C4-2B (cell line): ENCODE measurements around the gene NFKBIL1.
"Not testable (repeated sequence)": the region's sequence is repeated elsewhere in the genome, so short reads cannot be mapped to it uniquely, and the experiment has no call there.

Source experiments
- H3K27ac ChIP-seq: fragments of 450-650 bp; 2 replicates; pipeline ENCODE4 v1.5.1; 2017
- ZFX ChIP-seq: fragments of 450-650 bp; IDR thresholded peaks from 2 replicates; pipeline ENCODE4 v1.6.1; 2017
- TF ChIP-seq, protein P1 (sequence below): fragments of 450-650 bp; conservative IDR thresholded peaks from 2 replicates; pipeline ENCODE4 v1.5.1; 2017; ENCODE audit warnings: mild to moderate bottlenecking

Gene NFKBIL1

DNA sequence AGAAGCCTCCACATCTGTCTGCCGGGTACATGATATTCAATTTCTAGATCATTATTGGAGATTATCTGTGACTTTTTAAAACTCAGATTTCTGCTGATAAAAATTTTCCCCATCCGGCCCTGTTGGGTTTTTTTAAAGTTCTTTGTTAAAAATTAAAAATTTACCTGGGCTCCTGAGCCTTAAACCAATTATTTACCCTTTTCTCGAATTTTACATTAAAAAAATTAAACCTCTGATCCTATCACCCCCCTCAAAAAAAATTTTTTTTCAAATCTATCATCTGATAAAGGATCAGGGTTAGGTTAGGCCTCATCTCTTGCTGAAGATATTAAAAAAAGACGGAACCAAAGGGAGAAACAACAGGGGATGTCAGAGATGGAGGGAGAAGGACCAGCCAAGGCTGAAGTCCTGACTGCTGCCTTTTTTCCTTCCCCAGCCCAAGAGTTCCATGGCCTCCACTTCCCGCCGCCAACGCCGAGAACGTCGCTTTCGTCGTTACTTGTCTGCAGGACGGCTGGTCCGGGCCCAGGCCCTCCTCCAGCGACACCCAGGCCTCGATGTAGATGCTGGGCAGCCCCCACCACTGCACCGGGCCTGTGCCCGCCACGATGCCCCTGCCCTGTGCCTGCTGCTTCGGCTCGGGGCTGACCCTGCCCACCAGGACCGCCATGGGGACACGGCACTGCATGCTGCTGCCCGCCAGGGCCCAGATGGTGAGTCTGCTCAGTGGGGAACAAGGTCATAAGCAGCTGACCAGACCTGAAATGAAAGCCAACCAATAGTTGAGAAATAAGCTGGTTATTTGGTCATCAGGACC, 527 bp downstream of the NFKBIL1 start:
- H3K27ac ChIP-seq: peak overlapping the region; percentile 77
- TF ChIP-seq, protein P1, sequence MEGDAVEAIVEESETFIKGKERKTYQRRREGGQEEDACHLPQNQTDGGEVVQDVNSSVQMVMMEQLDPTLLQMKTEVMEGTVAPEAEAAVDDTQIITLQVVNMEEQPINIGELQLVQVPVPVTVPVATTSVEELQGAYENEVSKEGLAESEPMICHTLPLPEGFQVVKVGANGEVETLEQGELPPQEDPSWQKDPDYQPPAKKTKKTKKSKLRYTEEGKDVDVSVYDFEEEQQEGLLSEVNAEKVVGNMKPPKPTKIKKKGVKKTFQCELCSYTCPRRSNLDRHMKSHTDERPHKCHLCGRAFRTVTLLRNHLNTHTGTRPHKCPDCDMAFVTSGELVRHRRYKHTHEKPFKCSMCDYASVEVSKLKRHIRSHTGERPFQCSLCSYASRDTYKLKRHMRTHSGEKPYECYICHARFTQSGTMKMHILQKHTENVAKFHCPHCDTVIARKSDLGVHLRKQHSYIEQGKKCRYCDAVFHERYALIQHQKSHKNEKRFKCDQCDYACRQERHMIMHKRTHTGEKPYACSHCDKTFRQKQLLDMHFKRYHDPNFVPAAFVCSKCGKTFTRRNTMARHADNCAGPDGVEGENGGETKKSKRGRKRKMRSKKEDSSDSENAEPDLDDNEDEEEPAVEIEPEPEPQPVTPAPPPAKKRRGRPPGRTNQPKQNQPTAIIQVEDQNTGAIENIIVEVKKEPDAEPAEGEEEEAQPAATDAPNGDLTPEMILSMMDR: no peak
- peak; percentile 49; the same call in 1 of the 2 replicates for TF ChIP-seq ZFX

DNA sequence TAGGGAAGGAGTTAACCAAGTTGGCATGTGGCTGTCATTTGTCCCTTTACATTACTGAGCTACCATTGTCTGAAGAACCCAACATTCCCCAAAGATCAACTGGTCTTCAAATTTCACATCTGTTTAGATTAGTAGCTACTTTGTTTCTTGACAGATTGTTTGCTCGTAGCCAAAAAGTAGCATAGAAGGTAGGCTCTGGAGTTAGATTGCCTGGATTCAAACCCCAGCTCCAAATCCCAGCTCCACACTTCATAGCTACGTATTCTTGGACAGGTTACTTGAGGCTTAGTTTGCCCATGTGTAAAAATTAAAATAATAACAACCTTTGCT, 1.1 kb downstream of the NFKBIL1 start:
- TF ChIP-seq ZFX: no peak
- TF ChIP-seq, protein P1: no peak
- peak overlapping the region; percentile 77 for H3K27ac ChIP-seq

DNA sequence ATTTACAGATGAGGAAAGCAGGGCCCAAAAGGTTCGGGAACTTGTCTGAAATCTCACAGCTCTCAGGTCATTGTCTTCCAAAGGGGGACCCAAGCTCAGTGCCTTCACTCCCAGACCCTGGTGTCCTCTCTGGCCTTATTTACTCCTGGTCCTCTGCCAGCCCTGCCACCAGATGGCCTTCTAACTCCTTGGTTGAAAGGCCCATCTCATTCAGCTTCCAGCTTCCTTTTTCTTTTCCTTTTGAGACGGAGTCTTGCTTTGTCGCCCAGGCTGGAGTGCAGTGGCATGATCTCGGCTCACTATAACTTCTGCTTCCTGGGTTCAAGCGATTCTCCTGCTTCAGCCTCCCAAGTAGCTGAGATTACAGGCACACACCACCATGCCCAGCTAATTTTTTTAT, 4.0 kb downstream of the NFKBIL1 start:
- H3K27ac ChIP-seq: not testable (repeated sequence)

DNA sequence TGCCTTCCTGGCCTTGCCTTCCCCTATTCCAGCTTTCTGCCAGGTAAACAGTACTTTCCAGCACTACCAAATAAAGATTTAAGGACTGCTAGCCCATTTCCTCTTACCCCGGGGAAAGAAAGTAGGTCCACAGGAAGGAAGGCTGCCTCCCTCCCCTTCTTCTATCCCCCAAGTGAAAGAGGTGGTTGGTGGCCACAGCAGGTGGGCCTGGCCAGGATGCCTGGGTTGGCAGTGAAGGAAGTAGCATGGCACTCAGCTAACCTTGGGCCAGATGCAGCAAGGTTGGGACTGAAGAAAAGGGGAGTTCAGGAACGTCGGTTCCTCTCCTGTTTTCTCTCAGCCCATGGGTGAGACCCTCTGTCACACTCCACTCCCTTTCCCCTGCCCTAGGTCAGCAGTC, 8.9 kb downstream of the NFKBIL1 start:
- H3K27ac ChIP-seq: no peak overlapping the region
- TF ChIP-seq, protein P1: no peak
- no peak for TF ChIP-seq ZFX

DNA sequence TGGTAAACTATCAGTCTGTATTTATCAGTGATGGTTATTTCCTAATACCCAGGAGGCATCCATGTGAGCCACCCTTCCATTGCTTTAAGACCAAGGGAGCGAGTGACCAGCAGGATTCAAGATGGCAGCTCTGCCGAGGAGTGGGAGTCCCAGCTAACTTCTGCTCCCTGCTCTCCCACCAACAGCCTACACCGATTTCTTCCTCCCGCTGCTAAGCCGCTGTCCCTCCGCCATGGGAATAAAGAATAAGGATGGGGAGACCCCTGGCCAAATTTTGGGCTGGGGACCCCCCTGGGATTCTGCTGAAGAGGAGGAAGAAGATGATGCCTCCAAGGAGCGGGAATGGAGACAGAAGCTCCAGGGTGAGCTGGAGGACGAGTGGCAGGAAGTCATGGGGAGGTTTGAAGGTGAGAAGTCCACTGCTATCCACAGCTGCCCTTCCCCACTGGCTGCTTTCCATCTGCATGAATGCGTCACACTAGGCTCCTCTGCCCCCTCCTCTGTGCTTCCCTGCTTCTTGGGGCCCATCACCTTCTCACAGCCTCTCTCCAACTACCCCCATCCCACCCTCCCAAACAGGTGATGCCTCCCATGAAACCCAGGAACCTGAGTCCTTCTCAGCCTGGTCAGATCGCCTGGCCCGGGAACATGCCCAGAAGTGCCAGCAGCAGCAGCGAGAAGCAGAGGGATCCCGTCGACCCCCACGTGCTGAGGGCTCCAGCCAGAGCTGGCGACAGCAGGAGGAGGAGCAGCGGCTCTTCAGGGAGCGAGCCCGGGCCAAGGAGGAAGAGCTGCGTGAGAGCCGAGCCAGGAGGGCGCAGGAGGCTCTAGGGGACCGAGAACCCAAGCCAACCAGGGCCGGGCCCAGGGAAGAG, 10.3 kb downstream of the NFKBIL1 start:
- TF ChIP-seq, protein P1: no peak
- no peak for TF ChIP-seq ZFX
- no peak overlapping the region for H3K27ac ChIP-seq

DNA sequence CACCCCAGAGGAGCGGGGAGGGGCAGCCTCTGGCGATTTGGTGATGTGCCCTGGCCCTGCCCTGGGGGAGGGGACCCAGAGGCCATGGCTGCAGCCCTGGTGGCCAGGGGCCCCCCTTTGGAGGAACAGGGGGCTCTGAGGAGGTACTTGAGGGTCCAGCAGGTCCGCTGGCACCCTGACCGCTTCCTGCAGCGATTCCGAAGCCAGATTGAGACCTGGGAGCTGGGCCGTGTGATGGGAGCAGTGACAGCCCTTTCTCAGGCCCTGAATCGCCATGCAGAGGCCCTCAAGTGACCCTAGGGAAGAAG, 10.9 kb downstream of the NFKBIL1 start:
- H3K27ac ChIP-seq: no peak overlapping the region
- TF ChIP-seq, protein P1: no peak
- no peak for TF ChIP-seq ZFX

DNA sequence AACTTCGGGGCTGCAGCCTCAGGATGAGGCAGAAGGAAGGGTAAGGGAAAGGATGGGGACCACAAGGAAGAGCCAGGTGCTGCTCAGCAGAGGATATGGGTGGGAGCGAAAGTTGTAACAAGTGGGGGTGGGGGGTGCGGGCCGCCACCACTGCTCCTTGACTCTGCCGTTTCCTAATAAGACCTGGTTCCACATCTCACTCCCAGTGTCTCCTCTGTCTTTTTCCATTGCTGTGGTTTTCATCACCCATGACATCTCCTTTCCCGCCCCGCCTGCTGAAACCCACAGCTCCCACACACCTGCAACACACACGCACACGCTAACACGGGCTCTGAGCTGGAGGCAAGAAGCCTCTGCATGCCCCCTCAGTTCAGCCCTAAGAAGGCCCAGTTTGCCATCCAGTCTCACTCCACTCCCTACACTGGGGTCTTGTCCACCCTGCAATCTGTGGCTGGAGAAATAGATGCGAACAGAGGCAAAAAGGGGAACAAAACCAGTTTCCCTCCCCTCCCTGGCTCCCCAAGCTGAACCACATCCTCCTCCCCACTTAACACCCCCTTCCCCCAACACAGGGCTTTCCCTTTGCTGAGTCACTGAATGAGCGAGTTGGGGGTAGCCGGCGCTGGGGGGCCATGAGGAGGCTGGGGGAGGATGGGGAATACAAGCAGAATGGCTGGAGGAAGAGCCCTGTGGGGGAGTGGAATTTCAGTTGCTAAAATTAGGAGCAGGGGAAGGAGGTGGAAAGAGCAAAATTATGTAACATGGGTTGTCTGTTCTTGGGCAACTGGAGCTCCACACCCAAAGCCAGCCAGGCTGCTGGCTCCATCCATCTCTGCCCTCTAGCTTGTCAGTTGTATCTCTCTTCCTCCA, 11.5 kb downstream of the NFKBIL1 start:
- H3K27ac ChIP-seq: no peak overlapping the region
- TF ChIP-seq, protein P1: no peak
- no peak for TF ChIP-seq ZFX
